Measurements from ENCODE around the gene EPM2A. TPM values are rescaled to one million over a fixed set of nuclear protein-coding genes. Genes with fewer than 3 reads are reported as not detected.

The EPM2A gene
- total RNA-seq, 1 experiment from 2014 or later, result 6.4 TPM

DNA sequence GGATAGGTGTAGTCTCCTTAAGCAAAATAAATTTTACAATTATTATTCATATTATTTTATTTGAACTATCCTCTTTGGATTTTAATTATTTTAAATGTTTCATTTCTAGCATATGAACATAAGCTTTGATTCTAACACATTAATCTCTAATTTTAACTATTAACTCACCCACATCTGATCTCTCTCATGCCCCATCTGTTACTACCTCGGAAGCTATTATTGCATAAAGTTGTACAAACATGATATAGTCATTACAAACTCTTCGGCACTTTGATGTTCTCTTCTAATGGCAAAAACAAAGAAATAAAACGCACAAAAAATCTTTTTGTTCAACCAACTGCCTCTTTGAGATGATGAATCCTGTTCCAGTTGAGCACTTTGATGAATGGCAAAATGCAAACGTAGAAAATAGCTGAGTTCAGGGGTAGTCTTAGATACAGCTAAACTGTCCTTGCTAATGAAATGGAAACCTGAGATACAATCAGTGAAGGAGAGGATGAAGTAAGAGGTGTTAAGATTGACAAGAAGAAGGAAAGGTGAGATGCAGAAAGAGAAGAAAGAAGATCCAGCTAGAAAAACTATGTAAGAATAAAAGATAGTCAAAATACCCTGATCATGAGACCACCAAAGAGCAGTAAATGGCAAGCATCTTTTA, 41.1 kb downstream of the EPM2A start:
- ATAC-seq (no peak), DNase-seq (ENCODE audit: low read depth, low spot score) (no peak)
- Histone ChIP-seq H4K20me1 (ENCODE audit: insufficient read depth) (no peaks in the 10 kb centered on the region; the same call in 1 of the 2 replicates), H3K9ac (ENCODE audit: low read length) (no peak overlapping the region), H3K27me3 (ENCODE audit: insufficient read depth, low read length) (no peaks in the 10 kb centered on the region), H3K36me3 (ENCODE audit: control insufficient read depth in 1 of 2, insufficient read depth in 2 of 2, low read length in 2 of 2) (no peaks in the 10 kb centered on the region), H3K9me3 (ENCODE audit: control insufficient read depth in 1 of 2, insufficient read depth in 1 of 2, low read depth in 1 of 2, low read length in 2 of 2) (no peaks in the 10 kb centered on the region), H3K4me2 (ENCODE audit: low read length) (no peak overlapping the region), H3K4me3 (replicated peaks in 1 of 2; ENCODE audit: low read depth in 1 of 2, low read length in 2 of 2) (no peak overlapping the region), H2AFZ (ENCODE audit: low read depth, low read length, poor library complexity, severe bottlenecking) (no peak overlapping the region), H3K9me2 (ENCODE audit: insufficient read depth) (no peaks in the 10 kb centered on the region), H3K4me1 (ENCODE audit: control insufficient read depth in 1 of 2, insufficient read depth in 2 of 2, low read length in 2 of 2) (peaks cover 0 to under 1% of the 10 kb centered on the region in 2 experiments; a peak in 1 of 4 replicates), H3K79me2 (ENCODE audit: insufficient read depth, low read length) (no peaks in the 10 kb centered on the region), H3K27ac (ENCODE audit: low read depth, low read length) (no peak overlapping the region)
- RAD21 ChIA-PET (ENCODE audit: low non-redundant PET in 1 of 2, low total read pairs in 2 of 2, uncharacterized antibody in 2 of 2, unreplicated experiment in 2 of 2), result no interaction called here
- no TSS peak for BruUV-seq (replicated peaks)
- POLR2A ChIA-PET, result no interaction called here
- TF ChIP-seq ELF1 (IDR thresholded peaks at IDR 0.05; ENCODE audit: borderline replicate concordance, low read depth) (no peak), SRF (IDR thresholded peaks at IDR 0.05; ENCODE audit: low read depth) (no peak), SIN3A (IDR thresholded peaks at IDR 0.05; ENCODE audit: low read depth) (no peak), JUND (IDR thresholded peaks at IDR 0.05) (no peak)
- CTCF ChIA-PET, result interaction anchor here (1.7 kb wide), 1 partner anchor 10 kb away, joined by 6 read pairs; no protein-coding TSS in a partner anchor
- intact Hi-C loops (cut with micrococcal nuclease), result no loop called here

DNA sequence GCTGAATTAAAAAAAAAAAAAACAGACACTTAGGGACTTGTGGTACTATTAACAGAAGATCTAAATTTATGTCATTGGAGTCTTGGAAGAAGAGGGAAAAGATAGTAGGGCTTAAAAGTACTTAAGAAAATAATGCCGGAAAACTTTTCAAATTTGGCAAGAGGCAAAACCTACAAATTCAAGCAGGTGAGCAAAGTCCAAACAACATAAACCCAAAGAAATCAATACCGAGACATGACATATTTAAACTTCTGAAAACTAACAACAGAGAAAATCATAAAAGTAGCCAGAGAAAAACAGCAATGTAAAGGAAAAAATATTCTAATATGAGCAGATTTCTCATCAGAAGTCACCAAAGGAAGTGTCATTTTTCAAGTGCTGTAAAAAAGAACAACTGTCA, 44.4 kb downstream of the EPM2A start:
- BruUV-seq (replicated peaks), result no TSS peak
- ATAC-seq, result no peak

More for the DNA sequence above, 44.4 kb downstream of the EPM2A start:
- TF ChIP-seq TCF7L2 (IDR thresholded peaks at IDR 0.05; ENCODE audit: borderline replicate concordance, extremely low read depth, insufficient read depth, insufficient read length), result no peak
- RAD21 ChIA-PET (ENCODE audit: low non-redundant PET in 1 of 2, low total read pairs in 2 of 2, uncharacterized antibody in 2 of 2, unreplicated experiment in 2 of 2), result no interaction called here
- POLR2A ChIA-PET, result no interaction called here
- Histone ChIP-seq H3K4me2 (ENCODE audit: low read length) (no peak overlapping the region), H3K9me3 (ENCODE audit: control insufficient read depth in 1 of 2, insufficient read depth in 1 of 2, low read depth in 1 of 2, low read length in 2 of 2) (no peaks in the 10 kb centered on the region), H2AFZ (ENCODE audit: low read depth, low read length, poor library complexity, severe bottlenecking) (no peak overlapping the region), H3K79me2 (ENCODE audit: insufficient read depth, low read length) (no peaks in the 10 kb centered on the region), H3K27me3 (ENCODE audit: insufficient read depth, low read length) (no peaks in the 10 kb centered on the region), H3K4me1 (ENCODE audit: control insufficient read depth in 1 of 2, insufficient read depth in 2 of 2, low read length in 2 of 2) (no peaks in the 10 kb centered on the region), H3K9me2 (ENCODE audit: insufficient read depth) (no peaks in the 10 kb centered on the region), H3K36me3 (ENCODE audit: control insufficient read depth in 1 of 2, insufficient read depth in 2 of 2, low read length in 2 of 2) (no peaks in the 10 kb centered on the region), H3K27ac (ENCODE audit: low read depth, low read length) (no peak overlapping the region), H3K9ac (ENCODE audit: low read length) (no peak overlapping the region), H4K20me1 (ENCODE audit: insufficient read depth) (no peaks in the 10 kb centered on the region; the same call in 1 of the 2 replicates), H3K4me3 (replicated peaks in 1 of 2; ENCODE audit: low read depth in 1 of 2, low read length in 2 of 2) (no peak overlapping the region)
- no peak for DNase-seq (ENCODE audit: low read depth, low spot score)
- intact Hi-C loops (cut with micrococcal nuclease), result no loop called here
- CTCF ChIA-PET, result no interaction called here
